ENCODE data around the gene SHISA6.

GRCh38 chr17:11551442-11551841 lies 310.4 kb downstream of the SHISA6 start:
- TF ChIP-seq POLR2AphosphoS5 (IDR thresholded peaks at IDR 0.05) = no peak
- no peak for TF ChIP-seq EZH2 (IDR thresholded peaks at IDR 0.05; ENCODE audit: borderline replicate concordance, insufficient read depth, low read length, poor library complexity, severe bottlenecking)
